ENCODE data around the gene SBF2. TPM values are rescaled to one million over a fixed set of nuclear protein-coding genes. Genes with fewer than 3 reads are reported as not detected.

SBF2 gene
- total and polyA plus RNA-seq, 2 of the 13 experiments (the other 11 are each of a cell fraction or from before 2014, with no cell fraction given): 24.0 to 45.8 TPM

- TF ChIP-seq CHD4 (IDR thresholded peaks at IDR 0.05; ENCODE audit: borderline replicate concordance, low read length) (peak; percentile 33; the same call in 1 of the 2 replicates), TOPORS (CRISPR knock-in tag; IDR thresholded peaks at IDR 0.05) (no peak), POGK (CRISPR knock-in tag; conservative IDR thresholded peaks at IDR 0.05) (no peak)
These were observed 243.5 kb downstream of the SBF2 start (continued) for GRCh38 chr11:10050561-10050960.

- DNase-seq (ENCODE audit: low spot score) (no peak), ATAC-seq (no peak), FAIRE-seq (no peak)
- H3K9me3 ChIP-seq (ENCODE audit: low read length): peaks cover 14% of the 10 kb centered on the region
- peaks cover 29% of the 10 kb centered on the region for H3K4me1 ChIP-seq (ENCODE audit: insufficient read depth, low read length)
- in situ Hi-C loops (cut with HindIII; ENCODE audit: extremely low pct_ligation_motif_present, low pct_unique_long_range_greater_than_20kb): no loop called here
- no TSS peak for BruUV-seq (replicated peaks)
- H3K9ac ChIP-seq (ENCODE audit: insufficient read depth, low read depth, low read length): no peak overlapping the region
- intact Hi-C loops (cut with micrococcal nuclease; ENCODE audit: unreplicated experiment): no loop called here
- H4K20me1 ChIP-seq (ENCODE audit: insufficient read depth, low read length): no peaks in the 10 kb centered on the region
- no peak overlapping the region for H2AFZ ChIP-seq (ENCODE audit: low read length)
- no peak overlapping the region for H3K4me3 ChIP-seq (replicated peaks in 1 of 3; ENCODE audit: insufficient read depth in 1 of 3, low read depth in 2 of 3, low read length in 3 of 3)
- H3K36me3 ChIP-seq (replicated peaks in 1 of 2; ENCODE audit: control insufficient read depth in 1 of 2, insufficient read depth in 2 of 2, low read length in 2 of 2): no peaks in the 10 kb centered on the region
- TF ChIP-seq ATF6 (CRISPR knock-in tag; conservative IDR thresholded peaks at IDR 0.05): no peak
- TF ChIP-seq ZNF782 (CRISPR knock-in tag; IDR thresholded peaks at IDR 0.05; ENCODE audit: borderline replicate concordance): no peak
- no peak for TF ChIP-seq FOXK1 (CRISPR knock-in tag; IDR thresholded peaks at IDR 0.05; ENCODE audit: borderline replicate concordance, low read depth)
- no peak for TF ChIP-seq ZNF253 (CRISPR knock-in tag; IDR thresholded peaks at IDR 0.05; ENCODE audit: borderline replicate concordance)
- TF ChIP-seq ZNF510 (CRISPR knock-in tag; IDR thresholded peaks at IDR 0.05; ENCODE audit: low read depth): no peak
- no peak for TF ChIP-seq ZNF513 (CRISPR knock-in tag; conservative IDR thresholded peaks at IDR 0.05)
- no peak for TF ChIP-seq CHCHD3 (CRISPR knock-in tag; IDR thresholded peaks at IDR 0.05)
- no peak for TF ChIP-seq ZNF235 (CRISPR knock-in tag; IDR thresholded peaks at IDR 0.05; ENCODE audit: borderline replicate concordance)
- H3K27ac ChIP-seq (ENCODE audit: extremely low read length, insufficient read depth, low read length): no peak overlapping the region
- no peak overlapping the region for H3K4me2 ChIP-seq (ENCODE audit: low read depth, low read length)
- no peaks in the 10 kb centered on the region; a peak in 1 of 5 replicates for H3K27me3 ChIP-seq (ENCODE audit: control insufficient read depth in 1 of 2, insufficient read depth in 2 of 2, low read length in 2 of 2)
- ChIA-PET POLR2A (no interaction called here), CTCF (ENCODE audit: low intra/inter-chr PET ratio, low total read pairs) (no interaction called here)
- H3K79me2 ChIP-seq (ENCODE audit: insufficient read depth, low read length): no peaks in the 10 kb centered on the region
- WGBS (ENCODE audit: low lambda C conversion rate): 96% methylated on average over 3 of the region's 3 CpGs
These were observed 244.3 kb downstream of the SBF2 start for GRCh38 chr11:10049756-10050155.
